K562 (cell line): ENCODE results near the gene IDUA. TPM values are rescaled to one million over a fixed set of nuclear protein-coding genes. Genes with fewer than 3 reads are reported as not detected.

Experiments
- ATAC-seq: fragments of 200-7000 bp; cut with Tn5 transposase; 3 replicates; pipeline ENCODE4 v1.9.1; 2020; ENCODE audit warnings: moderate library complexity
- BruUV-seq: library from RNA; stranded (reverse); fragments of 400-500 nt; replicated peaks from 2 replicates; lab custom pipeline; 2021; lab: Mats Ljungman, UMichigan
- CTCF ChIA-PET: fragments of 300-600 bp; formaldehyde crosslinking; extraction: SDS; loops from one replicate; lab custom pipeline; 2021; ENCODE audit warnings: low intra/inter-chr PET ratio; lab: Yijun Ruan, JAX
- POLR2A ChIA-PET: fragments of 300-600, 350-650 bp; sonication (Branson Sonifier 250); formaldehyde crosslinking; extraction: SDS; loops from one replicate; lab custom pipeline; 2021; ENCODE audit warnings: antibody characterized with exemption, inconsistent platforms; lab: Yijun Ruan, JAX
- DNase-seq, 4 experiments: peaks; one replicate each; pipeline versions ENCODE4 v3.0.0 to v3.0.0-alpha.2; 2011 to 2018; ENCODE audit warnings: low spot score in 3 of 4, mixed read lengths in 3 of 4; ENCODE audit errors: extremely low read depth in 1 of 4
- FAIRE-seq: peaks from 2 replicates; lab custom pipeline; 2011; peaks lifted over from hg19 to GRCh38; lab: Jason Lieb, UNC
- H2AFZ ChIP-seq: 2 replicates; pipeline ENCODE4 v1.6.0; 2011; ENCODE audit warnings: low read depth, low read length, control low read depth, inconsistent platforms
- H3K27ac ChIP-seq: fragments of 200-600 bp; 3 replicates; pipeline ENCODE4 v1.8.0; 2011; ENCODE audit warnings: low read depth, mild to moderate bottlenecking, control low read depth, inconsistent platforms, low read length, moderate library complexity, mixed read lengths; ENCODE audit errors: extremely low read depth
- H3K27me3 ChIP-seq, 2 experiments: fragments of 300-600 bp in 1 of 2; 2 replicates in 1 of 2; 3 replicates in 1 of 2; pipeline versions ENCODE4 v1.6.0 to v1.8.0; 2011; ENCODE audit warnings: inconsistent platforms in 2 of 2, low read length in 2 of 2, mild to moderate bottlenecking in 1 of 2, mixed read lengths in 1 of 2, moderate library complexity in 1 of 2; ENCODE audit not compliant: control insufficient read depth in 2 of 2, insufficient read depth in 2 of 2
- H3K36me3 ChIP-seq: fragments of 300-600 bp; 3 replicates; pipeline ENCODE4 v1.8.0; 2011; ENCODE audit warnings: mild to moderate bottlenecking, low read length, inconsistent platforms; ENCODE audit not compliant: control insufficient read depth, insufficient read depth
- H3K4me1 ChIP-seq, 2 experiments: fragments of 200-600 bp in 1 of 2; replicated peaks in 1 of 2; 2 replicates in 1 of 2; 3 replicates in 1 of 2; pipeline versions ENCODE4 v1.5.1 to v1.8.0; 2011; ENCODE audit warnings: inconsistent platforms in 2 of 2, low read length in 2 of 2, mild to moderate bottlenecking in 1 of 2, mixed read lengths in 1 of 2, moderate library complexity in 1 of 2; ENCODE audit not compliant: control insufficient read depth in 2 of 2, insufficient read depth in 2 of 2
- H3K4me2 ChIP-seq: 2 replicates; pipeline ENCODE4 v1.6.1; 2011; ENCODE audit warnings: low read length, control low read depth, inconsistent platforms, mixed read lengths; ENCODE audit not compliant: insufficient read depth
- H3K4me3 ChIP-seq: fragments of 200-600 bp; sonication (generic), shearing (Covaris generic); 2 replicates; pipeline ENCODE4 v1.5.1; 2016; ENCODE audit warnings: control low read depth, inconsistent platforms
- H3K79me2 ChIP-seq: fragments of 200-600 bp; 3 replicates; pipeline ENCODE4 v1.8.0; 2011; ENCODE audit warnings: low read length, inconsistent platforms; ENCODE audit not compliant: control insufficient read depth, insufficient read depth
- H3K9ac ChIP-seq, 2 experiments: 2 replicates each; pipeline versions ENCODE4 v1.6.0 to v1.6.1; 2011; ENCODE audit warnings: low read depth in 2 of 2, low read length in 2 of 2, control low read depth in 1 of 2, inconsistent platforms in 1 of 2, mild to moderate bottlenecking in 1 of 2, mixed read lengths in 1 of 2; ENCODE audit not compliant: insufficient read depth in 1 of 2
- H3K9me1 ChIP-seq: one replicate; pipeline ENCODE4 v1.6.0; 2011; ENCODE audit warnings: inconsistent platforms, mild to moderate bottlenecking, low read length, moderate library complexity; ENCODE audit not compliant: control insufficient read depth, insufficient read depth
- H3K9me3 ChIP-seq: replicated peaks from 2 replicates; pipeline ENCODE4 v1.5.1; 2011; ENCODE audit warnings: low read depth, low read length, inconsistent platforms; ENCODE audit not compliant: control insufficient read depth, insufficient read depth
- H4K20me1 ChIP-seq: replicated peaks from 2 replicates; pipeline ENCODE4 v1.6.1; 2011; ENCODE audit warnings: low read length, inconsistent platforms, mixed read lengths; ENCODE audit not compliant: control insufficient read depth, insufficient read depth
- CBX3 ChIP-seq, 2 experiments: IDR thresholded peaks; 1 replicate in 1 of 2; 2 replicates in 1 of 2; pipeline ENCODE4 v1.6.1; 2012; ENCODE audit warnings: inconsistent platforms in 2 of 2, low read length in 2 of 2, borderline replicate concordance in 1 of 2, control low read depth in 1 of 2
- CEBPG ChIP-seq, 3 experiments: fragments of 200-800 bp in 1 of 3; sonication (Bioruptor generic) in 1 of 3; sonication (generic) in 1 of 3; formaldehyde crosslinking in 1 of 3; IDR thresholded peaks in 2 of 3; conservative IDR thresholded peaks in 1 of 3; 2 replicates each; pipeline versions ENCODE4 v1.6.1 to v1.8.0; 2016 to 2022; ENCODE audit warnings: missing compliant biosample characterization in 2 of 3, missing genetic modification characterization in 2 of 3, mild to moderate bottlenecking in 1 of 3, missing genetic modification reagents in 1 of 3
- NCOA1 ChIP-seq: fragments of 450-650 bp; IDR thresholded peaks from 2 replicates; pipeline ENCODE4 v1.6.1; 2016; ENCODE audit warnings: low read depth
- SMC3 ChIP-seq: conservative IDR thresholded peaks from 2 replicates; pipeline ENCODE4 v1.6.1; 2011; ENCODE audit warnings: low read depth, low read length, improper control_type of control experiment; ENCODE audit not compliant: insufficient read depth
- ZNF12 ChIP-seq: sonication (generic); formaldehyde crosslinking; IDR thresholded peaks from 2 replicates; pipeline ENCODE4 v1.4.0; 2020; ENCODE audit warnings: mild to moderate bottlenecking, missing genetic modification reagents
- WGBS: fragments of 100-300 bp; shearing (Covaris generic); methylation state at CpG from one replicate; pipeline ENCODE4 v1.1.6; 2016; ENCODE audit warnings: low coverage, mixed read lengths; ENCODE audit not compliant: insufficient coverage; ENCODE audit errors: missing lambda C conversion rate; 5-methylcytosine and 5-hydroxymethylcytosine counted together
- in situ Hi-C: fragments of 300-500 bp; cut with MboI; formaldehyde crosslinking; loops from 4 replicates; pipeline ENCODE4 v1.15.0; 2018; ENCODE audit warnings: inconsistent platforms, mixed read lengths
- intact Hi-C: fragments of 100-400 bp; cut with micrococcal nuclease; formaldehyde crosslinking; loops from 2 replicates; pipeline ENCODE4 v1.14.2; 2022
- polyA plus RNA-seq, 8 experiments: library from polyadenylated mRNA; depleted of rRNA in 4 of 8; stranded (reverse) in 5 of 8; unstranded in 3 of 8; fragments of >200 nt; fragmentation: Nextera tagmentation in 2 of 8; fragmentation: Illumina TruSeq in 1 of 8; extraction: Ambion mirVana in 2 of 8; extraction: Trizol in 1 of 8; gene quantifications; 2 replicates each; pipeline versions ENCODE4 v1.2.1 to v1.2.3, GENCODE V29; 2011 to 2014; ENCODE audit warnings: inconsistent platforms in 1 of 8, missing spikeins in 1 of 8
- total RNA-seq, 7 experiments: library from RNA; depleted of rRNA in 6 of 7; stranded (reverse); fragments of >200 nt in 6 of 7; fragmentation: Illumina TruSeq in 2 of 7; extraction: Trizol in 2 of 7; gene quantifications; 2 replicates each; pipeline versions ENCODE4 v1.2.1 to v1.2.3, GENCODE V29; 2011 to 2021; ENCODE audit warnings: low replicate concordance in 1 of 7

IDUA gene
- total and polyA plus RNA-seq, 9 of the 15 experiments (the other 6 are each of a cell fraction or from before 2014, with no cell fraction given) = 0.04 to 16.1 (median 1.2) TPM

DNA sequence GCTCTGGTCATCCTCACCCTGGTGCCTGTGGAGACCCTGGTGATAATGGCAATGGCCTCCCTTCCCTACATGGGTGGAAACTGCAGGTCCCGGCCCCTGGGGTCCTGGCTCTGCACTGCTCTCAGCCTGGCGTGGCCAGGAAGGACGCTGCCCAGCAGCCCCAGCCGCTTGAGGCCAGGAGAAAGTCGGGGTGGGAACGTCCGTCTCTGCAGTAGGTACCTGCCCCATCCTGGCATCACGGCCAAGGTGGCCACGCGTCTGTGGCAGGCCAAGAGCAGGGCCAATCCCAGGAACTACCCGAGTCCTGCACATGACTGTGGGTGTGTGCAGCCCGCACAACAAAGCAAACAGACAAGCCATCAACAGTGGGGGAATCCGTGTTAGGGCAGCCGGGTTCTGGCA lies 58.4 kb downstream of the IDUA start (continued):
- no peak for TF ChIP-seq SMC3
- TF ChIP-seq, all 486 proteins: peak for 0

DNA sequence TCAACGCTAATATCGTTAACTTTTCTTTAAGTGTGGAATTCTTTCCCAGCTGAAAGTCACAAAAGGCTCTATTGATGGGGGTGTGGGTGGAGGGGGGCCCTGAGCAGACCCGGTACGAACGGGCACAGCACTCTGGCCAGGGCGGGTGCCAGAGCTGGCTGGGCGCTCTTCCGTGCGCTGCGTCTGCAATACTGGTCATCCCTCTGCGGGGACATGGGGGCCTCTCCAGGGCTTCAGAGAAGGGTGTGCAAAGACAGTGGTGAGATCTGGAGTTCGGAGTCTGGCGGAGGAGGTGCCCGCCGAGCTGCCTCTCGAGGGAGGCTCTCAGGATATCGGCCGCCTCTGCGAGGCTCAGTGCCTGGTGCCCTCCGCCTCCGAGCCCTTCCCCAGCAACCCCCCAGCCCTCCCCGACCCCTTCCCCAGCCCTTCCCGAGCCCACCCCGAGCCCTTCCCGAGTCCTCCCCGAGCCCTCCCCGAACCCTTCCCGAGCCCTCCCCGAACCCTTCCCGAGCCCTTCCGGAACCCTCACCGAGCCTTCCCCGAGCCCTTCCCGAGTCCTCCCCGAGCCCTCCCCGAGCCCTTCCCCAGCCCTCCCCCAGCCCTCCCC lies 58.9 kb downstream of the IDUA start:
- no peak for FAIRE-seq

More for the DNA sequence above, 58.9 kb downstream of the IDUA start:
- WGBS = 94% methylated on average over 6 of the region's 36 CpGs
- Histone ChIP-seq H3K79me2 (no peaks in the 10 kb centered on the region), H3K4me1 (peaks cover 34 to 74% of the 10 kb centered on the region in 2 experiments), H3K36me3 (no peaks in the 10 kb centered on the region), H3K9me3 (no peaks in the 10 kb centered on the region; the same call in 1 of the 2 replicates), H3K4me2 (no peak overlapping the region), H4K20me1 (no peaks in the 10 kb centered on the region), H3K9me1 (no peaks in the 10 kb centered on the region), H3K27me3 (peaks cover 9 to 32% of the 10 kb centered on the region in 2 experiments; a peak in 4 of 5 replicates), H3K4me3 (no peak overlapping the region), H3K27ac (no peak overlapping the region), H3K9ac (no peak overlapping the region), H2AFZ (no peak overlapping the region)
- DNase-seq (no peak), ATAC-seq (no peak)
- intact Hi-C loops (loop anchor here (10.0 kb wide), 1 partner anchor 51 kb away; the partner anchor contains the start of gene SLC26A1), in situ Hi-C loops (no loop called here)
- no TSS peak for BruUV-seq
- ChIA-PET CTCF (no interaction called here), POLR2A (no interaction called here)
- no peak for TF ChIP-seq CEBPG (CRISPR knock-in tag; IDR thresholded peaks at IDR 0.05)
- no peak for TF ChIP-seq CEBPG (tag; conservative IDR thresholded peaks at IDR 0.05 in 1 of 2, IDR thresholded peaks at IDR 0.05 in 1 of 2)
- TF ChIP-seq NCOA1 = no peak
- TF ChIP-seq CBX3 (IDR thresholded peaks at IDR 0.05; ENCODE audit: borderline replicate concordance in 1 of 2, low read length in 2 of 2) = no peak
- TF ChIP-seq ZNF12 (CRISPR knock-in tag) = no peak
